GM12878 (cell line): ENCODE results near the gene TXLNA. TPM values are rescaled to one million over a fixed set of nuclear protein-coding genes. Genes with fewer than 3 reads are reported as not detected.

ENCODE experiments used
- ATF2 ChIP-seq: IDR thresholded peaks from 2 replicates; pipeline ENCODE4 v1.6.1; 2012; ENCODE audit warnings: low read length, inconsistent platforms
- BMI1 ChIP-seq: fragments of 450-650 bp; IDR thresholded peaks from 2 replicates; pipeline ENCODE4 v1.6.1; 2016; ENCODE audit warnings: mild to moderate bottlenecking, moderate library complexity, borderline replicate concordance
- BRCA1 ChIP-seq: IDR thresholded peaks from 2 replicates; pipeline ENCODE4 v1.6.1; 2011; ENCODE audit warnings: low read depth, low read length, improper control_type of control experiment
- CHD4 ChIP-seq: fragments of 200-600 bp; sonication (generic); IDR thresholded peaks from 2 replicates; pipeline ENCODE4 v1.6.1; 2016; ENCODE audit warnings: mild to moderate bottlenecking
- CTCF ChIP-seq, 3 experiments: IDR thresholded peaks in 2 of 3; conservative IDR thresholded peaks in 1 of 3; 2 replicates each; pipeline ENCODE4 v1.5.1; 2011; ENCODE audit warnings: low read depth in 3 of 3, low read length in 3 of 3, mild to moderate bottlenecking in 3 of 3, control low read depth in 2 of 3, moderate library complexity in 2 of 3, inconsistent platforms in 1 of 3, mixed read lengths in 1 of 3; ENCODE audit not compliant: control insufficient read depth in 2 of 3, insufficient read depth in 1 of 3; ENCODE audit errors: extremely low read depth in 1 of 3
- E2F4 ChIP-seq: IDR thresholded peaks from 2 replicates; pipeline ENCODE4 v1.6.1; 2012; ENCODE audit warnings: low read depth, low read length, improper control_type of control experiment
- EZH2 ChIP-seq: IDR thresholded peaks from 2 replicates; pipeline ENCODE4 v1.6.1; 2012; ENCODE audit warnings: low read depth, mild to moderate bottlenecking, control low read depth, inconsistent platforms, low read length, borderline replicate concordance; ENCODE audit not compliant: control insufficient read depth
- HDGF ChIP-seq: fragments of 450-650 bp; IDR thresholded peaks from 2 replicates; pipeline ENCODE4 v1.6.1; 2016; ENCODE audit warnings: antibody characterized with exemption
- IKZF2 ChIP-seq, 2 experiments: fragments of 450-650 bp; IDR thresholded peaks; 2 replicates each; pipeline ENCODE4 v1.6.1; 2017; ENCODE audit warnings: mild to moderate bottlenecking in 2 of 2, moderate library complexity in 2 of 2
- MAX ChIP-seq: IDR thresholded peaks from 2 replicates; pipeline ENCODE4 v1.6.1; 2012; ENCODE audit warnings: low read depth, low read length, improper control_type of control experiment
- MEF2B ChIP-seq: fragments of 450-650 bp; IDR thresholded peaks from 2 replicates; pipeline ENCODE4 v1.6.1; 2018; ENCODE audit warnings: mild to moderate bottlenecking, moderate library complexity; ENCODE audit not compliant: partially characterized antibody, poor library complexity, severe bottlenecking
- MXI1 ChIP-seq: fragments of 150-350 bp; IDR thresholded peaks from 2 replicates; pipeline ENCODE4 v1.6.1; 2011; ENCODE audit warnings: low read depth, mild to moderate bottlenecking, inconsistent platforms, low read length, improper control_type of control experiment
- NBN ChIP-seq: fragments of 450-650 bp; IDR thresholded peaks from 2 replicates; pipeline ENCODE4 v1.6.1; 2016
- POLR2AphosphoS5 ChIP-seq: IDR thresholded peaks from 2 replicates; pipeline ENCODE4 v1.6.1; 2011; ENCODE audit warnings: mild to moderate bottlenecking, low read length, inconsistent platforms
- SMC3 ChIP-seq: IDR thresholded peaks from 2 replicates; pipeline ENCODE4 v1.6.1; 2011; ENCODE audit warnings: low read length, improper control_type of control experiment, borderline replicate concordance
- SREBF1 ChIP-seq: IDR thresholded peaks from 2 replicates; pipeline ENCODE4 v1.6.1; 2012; ENCODE audit warnings: mild to moderate bottlenecking, low read length
- STAT3 ChIP-seq: IDR thresholded peaks from 2 replicates; pipeline ENCODE4 v1.6.1; 2011; ENCODE audit warnings: low read depth, low read length, improper control_type of control experiment
- SUZ12 ChIP-seq: fragments of 200-600 bp; sonication (generic); IDR thresholded peaks from one replicate; pipeline ENCODE4 v1.6.1; 2018; ENCODE audit warnings: antibody characterized with exemption, mild to moderate bottlenecking; ENCODE audit not compliant: unreplicated experiment
- TAF1 ChIP-seq: IDR thresholded peaks from 2 replicates; pipeline ENCODE4 v1.6.1; 2011; ENCODE audit warnings: mild to moderate bottlenecking, low read depth, low read length, borderline replicate concordance
- TBL1XR1 ChIP-seq: IDR thresholded peaks from 2 replicates; pipeline ENCODE4 v1.6.1; 2012; ENCODE audit warnings: low read depth, low read length, improper control_type of control experiment
- ZBTB4 ChIP-seq: fragments of 450-650 bp; formaldehyde crosslinking; IDR thresholded peaks from 2 replicates; pipeline ENCODE4 v1.4.0; 2022; ENCODE audit warnings: mild to moderate bottlenecking, moderate library complexity
- polyA plus RNA-seq, 11 experiments: library from polyadenylated mRNA; depleted of rRNA in 4 of 11; unstranded in 6 of 11; stranded (reverse) in 5 of 11; fragments of >200 nt; fragmentation: Nextera tagmentation in 4 of 11; fragmentation: Illumina TruSeq in 1 of 11; extraction: Ambion mirVana in 4 of 11; extraction: Trizol in 1 of 11; gene quantifications; 1 replicate in 1 of 11; 2 replicates in 10 of 11; pipeline versions ENCODE4 v1.2.1 to v1.2.3, GENCODE V29; 2011 to 2016; ENCODE audit warnings: inconsistent platforms in 2 of 11, missing spikeins in 2 of 11, low read depth in 1 of 11
- total RNA-seq, 4 experiments: library from RNA; depleted of rRNA in 3 of 4; stranded (reverse); fragments of >200 nt in 3 of 4; fragmentation: Illumina TruSeq in 1 of 4; extraction: Trizol in 1 of 4; gene quantifications; 2 replicates each; pipeline versions ENCODE4 v1.2.1 to v1.2.3, GENCODE V29; 2013 to 2021

Gene TXLNA
- total and polyA plus RNA-seq, 10 of the 15 experiments (the other 5 are each of a cell fraction or from before 2014, with no cell fraction given): 7.2 to 93.7 (median 47.9) TPM

DNA sequence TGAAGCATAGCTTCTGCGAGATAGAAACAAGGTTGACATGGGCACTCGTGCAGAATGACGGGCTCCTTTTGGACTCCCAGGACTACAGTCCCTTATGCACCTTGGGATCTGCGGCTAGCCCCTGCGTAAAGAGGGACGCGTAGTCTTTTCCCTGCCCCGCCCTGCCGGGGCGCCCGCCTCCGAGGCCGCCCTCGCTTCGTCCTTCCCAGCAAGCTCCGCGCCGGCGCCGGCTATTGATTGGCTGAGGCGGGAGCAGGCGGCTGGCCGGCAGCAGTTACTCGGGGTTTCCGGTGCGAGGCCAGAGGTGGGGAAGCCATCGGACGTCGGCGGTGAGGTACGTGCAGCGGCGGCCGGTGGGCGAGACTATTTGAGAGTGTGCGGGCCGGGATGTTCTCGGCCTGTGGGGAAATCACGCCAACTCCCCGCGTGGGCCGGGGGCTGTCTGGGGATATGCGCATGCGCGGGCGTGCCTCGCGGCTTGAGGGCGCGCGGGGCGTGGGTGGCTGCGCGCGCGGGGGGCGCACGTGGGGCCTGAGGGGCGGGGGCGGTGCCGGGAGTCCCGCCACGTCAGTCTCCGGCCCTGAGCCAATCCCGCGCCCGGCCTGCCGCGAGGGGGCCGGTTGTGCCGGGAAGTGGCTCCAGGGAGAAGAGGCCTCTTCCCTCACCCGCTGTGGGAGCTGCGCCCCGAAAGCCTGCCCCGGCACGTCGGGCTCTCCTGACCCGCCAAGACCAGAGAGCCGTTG, at the start of gene TXLNA (continued):
- no peak for TF ChIP-seq BRCA1
- peak; percentile 90 for TF ChIP-seq MXI1
- 0 out of 2 replicates have a peak, but pooled peaks have one; percentile 7 for TF ChIP-seq SREBF1
- TF ChIP-seq ZBTB4 (CRISPR knock-in tag): peak; percentile 66; the same call in 1 of the 2 replicates
- TF ChIP-seq CTCF (IDR thresholded peaks at IDR 0.05 in 2 of 3, conservative IDR thresholded peaks at IDR 0.05 in 1 of 3; ENCODE audit: control insufficient read depth in 2 of 3, extremely low read depth in 1 of 3, insufficient read depth in 1 of 3, low read depth in 3 of 3, low read length in 3 of 3): no peak
- peak; percentile 79; the same call in 1 of the 2 replicates for TF ChIP-seq TAF1
- TF ChIP-seq BMI1: no peak
- 0 out of 2 replicates have a peak, but pooled peaks have one; percentile 2 for TF ChIP-seq SMC3
- TF ChIP-seq E2F4: 0 out of 2 replicates have a peak, but pooled peaks have one; percentile 7
- no peak for TF ChIP-seq EZH2
- TF ChIP-seq CHD4: no peak
- 0 out of 2 replicates have a peak, but pooled peaks have one; percentile 67 for TF ChIP-seq HDGF
- no peak; the same call in none of the 2 replicates for TF ChIP-seq MAX
- TF ChIP-seq SUZ12: no peak
- TF ChIP-seq TBL1XR1: 0 out of 2 replicates have a peak, but pooled peaks have one; percentile 20
- TF ChIP-seq MEF2B: peak; percentile 44
- no peak for TF ChIP-seq STAT3
- TF ChIP-seq NBN: peak; percentile 18
- peak; percentile 96 for TF ChIP-seq POLR2AphosphoS5
- peak in 1 of 2 experiments; percentile 37; a peak in 3 of 4 replicates for TF ChIP-seq IKZF2 (IDR thresholded peaks at IDR 0.05)
- no peak for TF ChIP-seq ATF2
